Left ventricle myocardium superior (tissue), 1 donor: Measurements from ENCODE around the gene PYGB. TPM values are rescaled to one million over a fixed set of nuclear protein-coding genes. Genes with fewer than 3 reads are reported as not detected.
"Not testable (repeated sequence)": the region's sequence is repeated elsewhere in the genome, so short reads cannot be mapped to it uniquely, and the experiment has no call there.

Experiments used
- ATAC-seq: fragments of 200-7000 bp; cut with Tn5 transposase; one replicate; pipeline ENCODE4 v1.9.1; 2020; ENCODE audit warnings: mild to moderate bottlenecking, moderate library complexity
- DNase-seq: peaks from one replicate; pipeline ENCODE4 v3.0.0-alpha.2; 2020
- intact Hi-C: fragments of 100-400 bp; cut with micrococcal nuclease; formaldehyde crosslinking; loops from one replicate; pipeline ENCODE4 v1.11.0; 2022
- total RNA-seq: library from RNA; stranded (reverse); fragmentation: NEBNext Ultra II Directional; extraction: Animal tissue kit (Norgen Biotek cat#: 25700); gene quantifications from one replicate; pipeline ENCODE4 v1.2.1, GENCODE V29; 2021
- donor health status: DM: no; HTN: yes; CAD: no; lungs with severe emphysema.

PYGB gene
- total RNA-seq, 1 donor from 2014 or later = 205 TPM

DNA sequence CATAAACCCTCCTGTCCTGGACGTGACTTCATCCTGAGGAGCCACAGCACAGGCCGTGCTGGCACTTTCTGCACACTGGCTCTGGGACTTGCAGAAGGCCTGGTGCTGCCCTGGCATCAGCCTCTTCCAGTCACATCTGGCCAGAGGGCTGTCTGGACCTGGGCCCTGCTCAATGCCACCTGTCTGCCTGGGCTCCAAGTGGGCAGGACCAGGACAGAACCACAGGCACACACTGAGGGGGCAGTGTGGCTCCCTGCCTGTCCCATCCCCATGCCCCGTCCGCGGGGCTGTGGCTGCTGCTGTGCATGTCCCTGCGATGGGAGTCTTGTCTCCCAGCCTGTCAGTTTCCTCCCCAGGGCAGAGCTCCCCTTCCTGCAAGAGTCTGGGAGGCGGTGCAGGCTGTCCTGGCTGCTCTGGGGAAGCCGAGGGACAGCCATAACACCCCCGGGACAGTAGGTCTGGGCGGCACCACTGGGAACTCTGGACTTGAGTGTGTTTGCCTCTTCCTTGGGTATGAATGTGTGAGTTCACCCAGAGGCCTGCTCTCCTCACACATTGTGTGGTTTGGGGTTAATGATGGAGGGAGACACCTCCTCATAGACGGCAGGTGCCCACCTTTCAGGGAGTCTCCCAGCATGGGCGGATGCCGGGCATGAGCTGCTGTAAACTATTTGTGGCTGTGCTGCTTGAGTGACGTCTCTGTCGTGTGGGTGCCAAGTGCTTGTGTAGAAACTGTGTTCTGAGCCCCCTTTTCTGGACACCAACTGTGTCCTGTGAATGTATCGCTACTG, 22.0 kb upstream of the PYGB start:
- intact Hi-C loops = no loop called here
- ATAC-seq = peak; percentile 11

DNA sequence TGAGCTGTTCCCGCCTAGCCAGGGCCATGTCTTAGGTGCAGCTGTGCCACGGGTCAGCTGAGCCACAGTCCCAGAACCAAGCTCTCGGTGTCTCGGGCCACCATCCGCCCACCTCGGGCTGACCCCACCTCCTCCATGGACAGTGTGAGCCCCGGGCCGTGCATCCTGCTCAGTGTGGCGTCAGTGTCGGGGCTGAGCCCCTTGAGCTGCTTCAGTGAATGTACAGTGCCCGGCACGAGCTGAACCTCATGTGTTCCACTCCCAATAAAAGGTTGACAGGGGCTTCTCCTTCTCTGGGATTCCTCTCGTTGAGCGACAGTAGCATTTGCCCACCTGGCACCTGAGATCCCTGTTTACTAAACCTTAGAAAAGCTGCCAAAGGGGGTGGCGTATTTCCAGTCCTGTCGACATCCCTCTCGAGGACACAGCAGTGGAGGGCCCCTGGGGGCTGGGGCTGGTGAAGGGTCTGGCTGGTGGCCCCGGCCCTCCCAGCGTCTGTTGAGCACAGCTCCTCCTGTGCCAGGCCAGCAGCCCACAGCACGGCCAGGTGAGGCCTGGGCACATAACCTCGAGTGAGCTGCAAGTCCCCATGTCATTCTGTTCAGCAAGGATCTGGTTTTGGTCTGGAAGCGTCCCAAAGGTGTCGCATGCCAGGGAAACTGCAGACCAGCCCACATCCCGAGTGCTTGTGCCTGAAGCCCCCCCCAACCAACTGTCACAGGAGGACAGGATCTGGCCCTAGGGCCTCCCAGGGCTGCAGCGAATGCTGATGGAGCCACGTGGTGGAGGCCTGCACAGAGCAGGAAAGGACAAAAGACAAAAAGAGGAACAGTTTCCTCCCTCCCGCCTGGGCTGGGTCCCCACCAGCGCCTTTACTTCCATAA, 21.2 kb upstream of the PYGB start:
- intact Hi-C loops = no loop called here
- DNase-seq = peak; percentile 80
- peak; percentile 69 for ATAC-seq

More for the DNA sequence above, 22.0 kb upstream of the PYGB start:
- peak; percentile 65 for DNase-seq

DNA sequence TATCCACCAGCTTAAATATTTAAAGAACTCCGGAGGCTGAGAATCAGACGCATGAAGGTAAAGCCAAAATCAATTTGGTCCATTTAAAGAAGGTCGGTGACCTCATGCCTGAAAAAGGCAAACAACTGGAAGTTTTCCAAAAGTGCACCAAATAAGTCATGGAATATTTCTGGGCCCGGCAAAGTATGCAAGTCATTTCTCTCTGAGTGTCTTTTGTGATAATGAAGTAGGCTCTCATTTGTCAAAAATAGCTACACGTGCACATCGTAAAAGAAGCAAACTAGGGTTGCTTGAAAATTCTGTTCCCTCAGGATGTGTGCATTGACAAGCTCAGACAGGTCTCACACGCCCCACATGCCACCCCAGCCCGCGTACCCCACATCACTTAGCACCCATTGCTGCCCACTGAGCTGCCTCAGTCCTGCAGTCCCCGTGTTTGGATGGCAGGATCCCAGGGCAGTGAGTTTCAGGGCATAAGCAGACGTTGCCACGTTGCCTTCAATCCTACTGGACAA, 20.5 kb upstream of the PYGB start:
- ATAC-seq = peak; percentile 64
- peak; percentile 59 for DNase-seq
- intact Hi-C loops = no loop called here

DNA sequence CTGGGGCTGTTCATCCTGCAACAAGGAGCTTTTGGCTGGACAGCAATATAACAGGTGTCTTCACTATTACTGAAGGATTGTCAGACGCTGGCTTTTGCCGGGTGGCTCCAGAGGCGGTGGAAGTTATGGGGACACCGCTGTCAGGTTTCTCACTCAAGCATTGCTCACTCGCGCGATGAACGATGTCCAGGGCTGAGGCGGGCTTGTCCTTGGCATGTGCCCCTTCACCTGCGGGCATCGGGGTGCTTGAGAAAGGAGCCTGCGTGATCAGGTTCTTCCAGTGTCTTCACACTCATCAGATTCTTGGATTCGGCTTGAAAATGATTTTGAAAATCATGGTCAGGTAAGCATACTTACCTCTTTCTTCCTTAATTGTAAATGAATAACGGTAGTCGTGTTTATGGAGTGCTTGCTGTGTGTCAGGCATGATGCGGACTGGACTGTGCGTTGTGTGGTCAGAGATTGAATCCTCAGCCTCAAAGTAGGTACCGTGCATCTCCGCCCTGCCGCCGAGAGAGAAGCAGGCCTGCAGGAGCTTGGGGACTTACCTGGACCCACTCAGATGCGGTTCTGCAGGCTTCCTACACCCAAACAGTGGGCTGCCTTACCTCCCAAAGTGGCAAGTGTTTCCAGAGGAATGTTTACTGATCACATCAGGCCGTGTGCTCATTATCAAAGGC, 18.3 kb upstream of the PYGB start:
- intact Hi-C loops = no loop called here
- DNase-seq = no peak
- ATAC-seq = no peak

DNA sequence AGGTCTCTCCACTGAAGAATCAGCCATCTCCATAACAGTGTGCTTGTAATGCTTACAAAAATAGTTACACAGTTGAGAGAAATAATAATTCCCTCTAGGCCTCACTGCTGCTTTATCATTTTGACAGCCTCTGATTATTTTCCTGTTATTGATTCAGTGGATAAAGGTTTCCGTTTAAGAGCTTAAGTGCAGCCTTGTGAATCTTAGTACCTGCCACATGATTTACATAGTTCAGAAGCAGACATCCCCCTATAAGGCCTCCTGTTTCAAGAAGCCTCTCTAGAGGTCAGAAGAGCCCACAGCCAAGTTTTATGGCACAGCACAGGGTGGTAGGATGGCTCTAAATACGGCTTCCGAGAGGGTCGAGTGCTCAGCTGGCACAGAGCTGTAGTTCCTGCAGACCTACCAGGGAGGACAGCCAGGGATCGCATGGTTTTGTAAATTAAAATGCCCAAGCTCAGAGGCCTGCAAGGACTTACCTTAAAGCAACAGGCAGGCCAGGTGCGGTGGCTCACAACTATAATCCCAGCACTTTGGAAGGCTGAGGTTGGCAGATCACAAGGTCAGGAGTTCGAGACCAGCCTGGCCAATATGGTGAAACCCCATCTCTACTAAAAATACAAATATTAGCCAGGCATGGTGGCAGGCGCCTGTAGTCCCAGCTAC, 17.6 kb upstream of the PYGB start:
- intact Hi-C loops = no loop called here
- ATAC-seq (peak; percentile 40), DNase-seq (peak; percentile 39)

DNA sequence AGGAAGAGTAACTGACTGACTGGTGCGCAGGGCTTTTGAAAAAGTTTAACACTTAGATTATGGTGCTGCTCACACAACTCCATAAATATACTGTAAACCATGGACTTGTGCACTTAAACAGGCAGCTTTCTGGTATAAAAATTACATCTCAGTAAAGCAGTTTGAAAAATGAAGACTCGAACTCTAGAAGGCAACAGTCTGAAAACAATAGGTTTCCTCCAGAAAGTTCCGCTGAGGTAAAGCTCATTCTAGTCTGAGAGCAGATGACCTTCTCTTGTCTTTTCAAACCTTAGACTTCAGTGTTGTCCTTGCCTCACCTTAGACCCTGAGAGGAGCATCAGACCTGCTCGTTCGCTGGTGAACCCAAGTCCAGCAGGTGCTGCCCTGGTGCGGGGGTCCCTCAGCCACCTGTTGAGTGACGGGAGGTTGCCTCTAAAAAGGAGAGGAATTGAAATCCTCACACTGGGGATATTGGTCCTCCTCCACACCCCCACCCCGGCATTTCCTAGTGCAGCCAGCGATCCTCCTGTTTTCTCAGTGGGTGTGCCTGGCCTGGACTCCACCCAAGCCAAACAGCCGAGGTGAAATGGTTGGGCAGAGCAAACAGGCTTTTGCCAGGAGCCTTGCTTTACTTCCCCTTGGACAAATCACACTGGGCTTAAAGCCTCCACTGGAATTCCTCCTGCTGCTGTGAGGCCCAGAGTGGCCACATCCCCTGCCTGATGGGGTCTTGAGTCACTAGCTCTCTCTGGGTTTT, 14.7 kb upstream of the PYGB start:
- intact Hi-C loops = no loop called here
- ATAC-seq (peak; percentile 42), DNase-seq (peak; percentile 73)

DNA sequence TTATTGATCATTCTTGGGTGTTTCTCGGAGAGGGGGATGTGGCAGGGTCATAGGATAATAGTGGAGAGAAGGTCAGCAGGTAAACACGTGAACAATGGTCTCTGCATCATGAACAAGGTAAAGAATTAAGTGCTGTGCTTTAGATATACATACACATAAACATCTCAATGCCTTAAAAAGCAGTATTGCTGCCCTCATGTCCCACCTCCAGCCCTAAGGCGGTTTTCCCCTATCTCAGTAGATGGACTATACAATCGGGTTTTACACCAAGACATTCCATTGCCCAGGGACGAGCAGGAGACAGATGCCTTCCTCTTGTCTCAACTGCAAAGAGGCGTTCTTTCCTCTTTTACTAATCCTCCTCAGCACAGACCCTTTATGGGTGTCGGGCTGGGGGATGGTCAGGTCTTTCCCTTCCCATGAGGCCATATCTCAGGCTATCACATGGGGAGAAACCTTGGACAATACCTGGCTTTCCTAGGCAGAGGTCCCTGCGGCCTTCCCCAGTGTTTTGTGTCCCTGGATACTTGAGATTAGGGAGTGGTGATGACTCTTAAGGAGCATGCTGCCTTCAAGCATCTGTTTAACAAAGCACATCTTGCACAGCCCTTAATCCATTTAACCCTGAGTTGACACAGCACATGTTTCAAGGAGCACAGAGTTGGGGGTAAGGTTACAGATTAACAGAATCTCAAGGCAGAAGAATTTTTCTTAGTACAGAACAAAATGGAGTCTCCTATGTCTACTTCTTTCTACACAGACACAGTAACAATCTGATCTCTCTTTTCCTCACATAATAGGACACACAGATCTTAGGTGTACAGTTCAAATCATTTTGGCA, 13.7 kb upstream of the PYGB start:
- DNase-seq, ATAC-seq, intact Hi-C loops: not testable (repeated sequence)

DNA sequence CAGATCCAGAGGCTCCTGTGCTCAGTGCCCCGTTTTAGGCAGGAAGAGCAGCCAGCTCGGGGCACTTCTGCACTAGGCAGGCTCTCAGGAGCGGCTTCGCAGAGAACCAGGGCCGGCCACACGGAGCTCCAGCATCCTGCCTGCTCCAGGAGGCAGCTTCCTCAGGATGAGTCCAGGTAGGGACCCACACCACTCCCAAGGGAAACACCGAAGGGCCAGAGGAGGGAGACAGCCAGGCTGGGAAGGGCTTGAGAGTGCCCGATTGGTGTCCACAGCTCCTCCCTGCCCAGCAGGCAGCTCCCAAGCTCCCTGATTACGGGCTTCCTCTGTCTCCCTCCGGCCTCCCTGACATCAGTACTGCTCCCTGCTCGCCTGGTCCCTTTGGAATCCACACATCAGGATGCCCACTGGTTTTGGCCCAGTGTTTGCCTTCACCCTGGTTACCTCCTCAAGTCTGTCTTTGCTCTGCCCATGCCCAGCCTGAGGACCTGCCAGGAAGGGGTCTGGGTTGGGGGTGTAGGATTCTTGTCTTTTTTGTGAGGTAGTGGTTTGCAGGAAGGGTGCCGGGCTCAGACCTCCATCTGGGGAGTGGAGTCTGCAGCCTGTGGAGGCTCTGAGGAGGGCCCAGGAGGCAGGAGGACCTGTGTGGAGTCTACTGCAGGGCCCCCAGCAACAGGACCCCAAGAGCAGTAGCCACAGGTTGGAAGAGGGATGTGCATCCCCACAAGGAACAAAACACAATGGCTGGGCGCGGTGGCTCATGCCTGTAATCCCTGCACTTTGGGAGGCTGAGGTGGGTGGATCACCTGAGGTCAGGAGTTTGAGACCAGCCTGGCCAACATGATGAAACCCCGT, 11.2 kb upstream of the PYGB start:
- DNase-seq = no peak
- intact Hi-C loops = no loop called here
- ATAC-seq = no peak

DNA sequence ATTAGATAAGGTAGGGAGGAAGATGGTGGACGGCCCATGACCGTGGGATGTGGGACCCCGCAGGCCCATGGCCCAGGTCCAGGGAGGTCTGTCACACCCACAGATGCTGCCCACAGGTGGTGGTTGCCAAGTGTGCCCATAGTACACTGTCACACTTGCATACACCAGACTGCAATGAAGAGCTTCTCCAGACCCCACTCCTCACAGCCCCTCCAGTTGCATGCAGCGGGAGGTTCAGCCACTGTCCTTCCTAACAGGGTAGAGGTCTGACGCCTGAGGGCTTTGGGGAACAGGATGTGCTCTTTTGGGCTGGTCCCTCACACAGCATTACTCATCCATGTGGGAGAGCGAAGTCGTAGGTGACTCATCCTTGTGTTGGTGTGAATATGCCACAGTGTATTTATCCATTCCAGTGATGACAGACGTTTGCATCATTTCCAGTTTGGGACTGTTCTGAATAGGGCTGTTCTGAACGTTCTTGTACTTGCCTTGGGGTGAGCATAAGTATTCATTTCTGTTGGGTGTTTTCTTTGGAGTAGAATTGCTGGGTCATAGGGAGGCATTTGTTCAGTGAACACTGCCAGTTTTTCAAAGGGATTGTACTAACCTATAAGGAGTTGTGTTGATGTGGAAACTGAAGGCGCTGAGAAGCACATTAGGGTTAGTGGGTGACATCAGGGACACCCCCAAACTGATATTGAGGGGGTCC, 10.1 kb upstream of the PYGB start:
- ATAC-seq = peak; percentile 90
- DNase-seq = no peak
- intact Hi-C loops = no loop called here

DNA sequence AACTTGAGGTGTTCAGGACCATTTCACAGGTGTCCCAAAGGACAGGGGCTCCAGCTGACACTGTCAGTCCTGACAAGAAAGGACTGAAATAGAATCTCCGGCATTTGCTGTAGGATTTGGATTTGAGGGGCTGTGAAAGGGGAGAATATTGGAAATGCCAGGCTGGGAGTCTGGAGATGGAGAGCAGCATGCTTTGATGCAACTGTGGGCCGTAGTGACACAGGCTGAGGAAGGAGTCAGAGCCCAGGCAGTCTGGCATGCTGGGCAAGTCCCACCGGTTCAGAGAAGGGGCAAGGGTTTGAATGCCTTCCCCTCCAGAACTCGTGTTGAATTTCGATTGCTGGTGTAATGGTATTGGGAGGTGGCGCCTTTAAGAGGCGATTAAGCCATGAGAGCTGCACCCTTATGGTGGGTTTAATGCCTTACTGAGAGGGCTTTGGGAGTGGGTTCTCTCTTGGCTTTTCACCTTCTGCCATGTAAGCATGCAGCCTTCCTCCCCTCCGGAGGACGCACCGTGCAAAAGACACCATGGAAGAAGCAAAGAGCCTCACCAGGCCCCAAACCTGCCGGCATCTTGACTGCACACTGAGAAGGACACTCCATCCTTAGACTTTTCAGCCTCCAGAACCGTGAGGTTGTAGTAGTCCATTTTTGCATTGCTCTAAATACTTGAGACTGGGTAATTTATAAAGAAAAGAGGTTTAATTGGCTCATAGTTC, 9.4 kb upstream of the PYGB start:
- ATAC-seq (no peak), DNase-seq (no peak)
- intact Hi-C loops = no loop called here

DNA sequence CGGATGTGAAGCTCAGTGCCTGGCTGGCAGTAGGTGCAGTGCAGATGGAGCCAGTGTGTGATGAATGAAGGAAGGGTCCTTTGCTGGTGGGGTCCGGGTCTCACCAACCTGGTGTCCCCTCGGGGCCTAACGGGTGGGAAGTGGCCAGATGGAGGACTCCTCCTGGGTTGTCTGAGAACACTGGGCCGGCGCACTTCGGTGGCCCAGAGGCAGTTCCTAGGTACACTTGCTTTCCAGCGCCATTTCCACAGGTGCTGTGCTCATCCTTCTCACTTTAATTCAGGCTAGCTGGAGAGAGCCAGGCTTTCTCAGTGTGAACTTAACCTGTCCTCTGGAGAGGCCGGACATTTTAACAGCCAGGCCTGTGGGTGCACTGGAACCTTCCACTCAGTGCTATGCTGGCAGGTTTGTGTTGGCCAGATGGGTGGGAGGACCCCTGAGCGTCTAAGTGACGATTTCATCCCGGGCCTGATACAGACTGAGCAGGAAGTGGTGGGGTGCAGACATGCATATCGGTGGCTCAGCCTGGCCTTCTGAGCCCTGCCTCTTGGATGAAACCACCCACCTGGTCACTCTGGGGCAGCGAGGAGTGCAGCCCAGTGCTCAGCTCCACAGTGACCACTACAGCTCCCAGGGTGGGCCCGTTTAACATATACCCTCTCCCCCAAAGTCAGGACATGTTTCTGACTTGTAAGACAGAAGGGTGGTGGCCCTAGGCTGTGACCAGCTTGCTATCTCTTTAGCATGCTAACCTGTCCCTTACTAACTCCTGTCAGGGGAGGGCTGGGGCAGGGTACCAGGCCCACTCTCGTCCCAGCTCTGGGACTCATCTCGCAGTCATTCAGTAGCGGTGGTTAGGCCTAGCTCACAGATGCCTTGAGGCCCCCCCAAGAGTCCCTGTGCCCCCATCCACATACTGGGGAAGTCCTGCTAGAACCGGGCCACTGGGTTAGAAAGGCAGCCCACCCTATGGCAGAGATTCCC, 8.2 kb upstream of the PYGB start:
- ATAC-seq (no peak), DNase-seq (no peak)
- intact Hi-C loops = no loop called here

DNA sequence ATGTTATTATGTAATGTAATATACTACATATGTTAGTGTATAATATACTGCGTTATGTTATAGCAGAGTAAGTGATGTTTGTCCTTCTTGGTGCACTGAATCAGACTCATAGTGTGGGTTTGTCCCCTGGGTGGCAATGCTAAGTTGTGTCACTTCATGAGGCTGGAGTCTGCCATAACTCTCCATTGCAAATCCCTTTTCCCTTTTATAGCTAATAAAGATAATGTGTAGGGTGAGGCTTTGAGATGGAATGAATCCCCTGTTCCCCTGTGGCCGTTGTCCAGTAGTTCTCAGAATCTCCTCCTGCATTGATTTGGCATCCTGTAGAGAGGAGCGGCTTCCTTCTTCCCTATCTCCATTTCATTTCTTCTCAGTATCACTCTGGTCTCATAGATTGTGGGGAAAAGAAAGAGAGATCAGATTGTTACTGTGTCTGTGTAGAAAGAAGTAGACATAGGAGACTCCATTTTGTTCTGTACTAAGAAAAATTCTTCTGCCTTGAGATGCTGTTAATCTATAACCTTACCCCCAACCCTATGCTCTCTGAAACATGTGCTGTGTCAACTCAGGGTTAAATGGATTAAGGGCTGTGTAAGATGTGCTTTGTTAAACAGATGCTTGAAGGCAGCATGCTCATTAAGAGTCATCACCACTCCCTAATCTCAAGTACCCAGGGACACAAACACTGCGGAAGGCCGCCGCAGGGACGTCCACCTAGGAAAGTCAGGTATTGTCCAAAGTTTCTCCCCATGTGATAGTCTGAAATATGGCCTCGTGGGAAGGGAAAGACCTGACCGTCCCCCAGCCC, 6.8 kb upstream of the PYGB start:
- ATAC-seq, DNase-seq, intact Hi-C loops: not testable (repeated sequence)

DNA sequence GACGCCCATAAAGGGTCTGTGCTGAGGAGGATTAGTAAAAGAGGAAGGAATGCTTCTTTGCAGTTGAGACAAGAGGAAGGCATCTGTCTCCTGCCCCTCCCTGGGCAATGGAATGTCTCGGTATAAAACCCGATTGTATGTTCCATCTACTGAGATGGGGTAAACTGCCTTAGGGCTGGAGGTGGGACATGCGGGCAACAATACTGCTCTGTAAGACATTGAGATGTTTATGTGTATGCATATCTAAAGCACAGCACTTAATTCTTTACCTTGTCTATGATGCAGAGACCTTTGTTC, 6.3 kb upstream of the PYGB start:
- intact Hi-C loops, ATAC-seq, DNase-seq: not testable (repeated sequence)

DNA sequence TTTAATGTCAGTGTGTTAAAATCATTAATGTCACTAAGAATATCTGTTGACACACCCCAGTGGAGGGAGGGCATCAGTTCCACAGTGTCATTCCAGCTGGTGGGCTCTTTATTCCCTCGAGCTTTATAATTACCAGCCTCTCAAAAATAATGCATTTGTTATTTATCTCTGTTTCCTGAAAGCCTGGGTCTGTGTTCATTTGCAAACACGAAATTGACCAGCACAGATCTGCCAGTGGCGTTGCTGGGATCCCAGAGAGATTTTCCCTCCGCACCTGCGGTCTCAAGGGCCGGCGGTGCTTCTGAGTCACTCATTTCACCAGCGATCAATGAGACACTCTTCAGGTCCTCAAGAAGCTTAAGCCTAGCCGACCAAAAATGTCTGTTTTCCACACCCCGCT, 5.7 kb upstream of the PYGB start:
- ATAC-seq (no peak), DNase-seq (no peak)
- intact Hi-C loops = no loop called here
